ENCODE results near the gene USP37.

USP37 gene

DNA sequence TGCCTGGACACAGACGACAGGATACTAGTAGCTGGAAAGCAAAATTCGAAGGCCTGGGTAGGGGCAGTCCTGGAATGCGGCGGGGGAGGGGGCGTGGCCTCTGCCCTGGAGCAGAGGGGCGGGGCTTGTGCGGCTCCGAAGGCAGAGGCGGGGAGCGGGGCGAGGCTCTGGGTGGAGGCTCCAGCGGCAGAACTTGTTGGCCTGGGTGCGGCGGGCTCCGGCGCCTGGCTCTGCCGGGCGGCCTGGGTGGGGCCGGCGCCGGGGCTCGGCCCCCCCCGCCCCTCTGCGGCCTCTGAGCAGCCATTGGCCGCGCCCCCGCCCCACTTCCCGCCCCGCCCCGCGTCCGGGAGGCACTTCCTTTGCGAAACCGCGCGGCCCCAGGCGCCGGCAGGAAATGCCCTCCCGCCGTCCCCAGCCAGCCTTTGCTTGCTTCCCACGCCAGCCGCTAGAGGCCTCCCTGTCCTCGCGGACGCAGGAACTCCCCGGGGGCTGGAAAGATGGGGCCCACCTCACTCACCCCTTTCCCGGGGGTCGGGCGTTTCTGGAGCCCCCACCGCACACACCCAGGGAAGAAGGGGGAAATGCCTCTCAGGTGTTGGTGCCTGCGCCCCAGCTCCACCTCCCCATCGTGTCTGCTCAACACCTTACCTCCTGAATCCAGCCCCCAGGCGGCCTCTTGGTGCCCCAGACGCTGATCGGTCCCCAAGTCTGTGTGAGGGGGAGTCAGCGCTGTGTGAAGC, 161.8 kb downstream of the USP37 start (continued):
- TF ChIP-seq, protein P1, sequence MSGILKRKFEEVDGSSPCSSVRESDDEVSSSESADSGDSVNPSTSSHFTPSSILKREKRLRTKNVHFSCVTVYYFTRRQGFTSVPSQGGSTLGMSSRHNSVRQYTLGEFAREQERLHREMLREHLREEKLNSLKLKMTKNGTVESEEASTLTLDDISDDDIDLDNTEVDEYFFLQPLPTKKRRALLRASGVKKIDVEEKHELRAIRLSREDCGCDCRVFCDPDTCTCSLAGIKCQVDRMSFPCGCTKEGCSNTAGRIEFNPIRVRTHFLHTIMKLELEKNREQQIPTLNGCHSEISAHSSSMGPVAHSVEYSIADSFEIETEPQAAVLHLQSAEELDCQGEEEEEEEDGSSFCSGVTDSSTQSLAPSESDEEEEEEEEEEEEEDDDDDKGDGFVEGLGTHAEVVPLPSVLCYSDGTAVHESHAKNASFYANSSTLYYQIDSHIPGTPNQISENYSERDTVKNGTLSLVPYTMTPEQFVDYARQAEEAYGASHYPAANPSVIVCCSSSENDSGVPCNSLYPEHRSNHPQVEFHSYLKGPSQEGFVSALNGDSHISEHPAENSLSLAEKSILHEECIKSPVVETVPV (CRISPR knock-in tag; IDR thresholded peaks at IDR 0.05): no peak
- no peak for TF ChIP-seq ZNF565 (CRISPR knock-in tag; conservative IDR thresholded peaks at IDR 0.05; ENCODE audit: low read depth)
- no peak for TF ChIP-seq CSDC2 (CRISPR knock-in tag; IDR thresholded peaks at IDR 0.05)
- TF ChIP-seq GLIS3 (CRISPR knock-in tag; IDR thresholded peaks at IDR 0.05): no peak; the same call in 1 of the 2 replicates
- TF ChIP-seq ESRRG (CRISPR knock-in tag; IDR thresholded peaks at IDR 0.05): no peak
- TF ChIP-seq ZFP3 (CRISPR knock-in tag; IDR thresholded peaks at IDR 0.05): no peak
- peak; percentile 18; the same call in 1 of the 2 replicates for TF ChIP-seq RARB (CRISPR knock-in tag; IDR thresholded peaks at IDR 0.05)

DNA sequence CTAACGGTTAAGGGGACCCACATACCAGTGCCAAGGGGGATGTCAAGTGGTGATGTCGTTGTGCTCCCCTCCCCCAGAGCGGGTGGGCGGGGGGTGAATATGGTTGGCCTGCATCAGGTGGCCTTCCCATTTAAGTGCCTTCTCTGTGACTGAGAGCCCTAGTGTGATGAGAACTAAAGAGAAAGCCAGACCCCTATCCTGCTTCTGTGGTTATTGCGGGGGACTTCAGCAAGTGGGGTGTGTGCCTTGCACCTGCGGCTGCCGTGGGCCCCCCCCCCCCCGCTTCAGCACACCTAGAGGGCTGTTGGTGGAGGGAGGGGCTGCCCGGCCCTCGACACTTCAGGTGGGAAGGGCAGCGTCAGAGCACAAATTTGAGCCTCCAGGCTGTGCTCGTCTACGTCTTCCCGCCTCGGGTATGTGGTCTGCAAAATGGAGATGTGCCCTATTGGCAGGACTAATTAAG, 162.4 kb downstream of the USP37 start:
- TF ChIP-seq, protein P1 (CRISPR knock-in tag; IDR thresholded peaks at IDR 0.05): no peak
- TF ChIP-seq SNAI2 (CRISPR knock-in tag; IDR thresholded peaks at IDR 0.05): no peak
- no peak for TF ChIP-seq ZNF8 (CRISPR knock-in tag; IDR thresholded peaks at IDR 0.05)
- TF ChIP-seq, protein P2, sequence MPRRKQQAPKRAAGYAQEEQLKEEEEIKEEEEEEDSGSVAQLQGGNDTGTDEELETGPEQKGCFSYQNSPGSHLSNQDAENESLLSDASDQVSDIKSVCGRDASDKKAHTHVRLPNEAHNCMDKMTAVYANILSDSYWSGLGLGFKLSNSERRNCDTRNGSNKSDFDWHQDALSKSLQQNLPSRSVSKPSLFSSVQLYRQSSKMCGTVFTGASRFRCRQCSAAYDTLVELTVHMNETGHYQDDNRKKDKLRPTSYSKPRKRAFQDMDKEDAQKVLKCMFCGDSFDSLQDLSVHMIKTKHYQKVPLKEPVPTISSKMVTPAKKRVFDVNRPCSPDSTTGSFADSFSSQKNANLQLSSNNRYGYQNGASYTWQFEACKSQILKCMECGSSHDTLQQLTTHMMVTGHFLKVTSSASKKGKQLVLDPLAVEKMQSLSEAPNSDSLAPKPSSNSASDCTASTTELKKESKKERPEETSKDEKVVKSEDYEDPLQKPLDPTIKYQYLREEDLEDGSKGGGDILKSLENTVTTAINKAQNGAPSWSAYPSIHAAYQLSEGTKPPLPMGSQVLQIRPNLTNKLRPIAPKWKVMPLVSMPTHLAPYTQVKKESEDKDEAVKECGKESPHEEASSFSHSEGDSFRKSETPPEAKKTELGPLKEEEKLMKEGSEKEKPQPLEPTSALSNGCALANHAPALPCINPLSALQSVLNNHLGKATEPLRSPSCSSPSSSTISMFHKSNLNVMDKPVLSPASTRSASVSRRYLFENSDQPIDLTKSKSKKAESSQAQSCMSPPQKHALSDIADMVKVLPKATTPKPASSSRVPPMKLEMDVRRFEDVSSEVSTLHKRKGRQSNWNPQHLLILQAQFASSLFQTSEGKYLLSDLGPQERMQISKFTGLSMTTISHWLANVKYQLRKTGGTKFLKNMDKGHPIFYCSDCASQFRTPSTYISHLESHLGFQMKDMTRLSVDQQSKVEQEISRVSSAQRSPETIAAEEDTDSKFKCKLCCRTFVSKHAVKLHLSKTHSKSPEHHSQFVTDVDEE (CRISPR knock-in tag; IDR thresholded peaks at IDR 0.05): no peak
- TF ChIP-seq ZNF565 (CRISPR knock-in tag; conservative IDR thresholded peaks at IDR 0.05; ENCODE audit: low read depth): no peak
- no peak for TF ChIP-seq CSDC2 (CRISPR knock-in tag; IDR thresholded peaks at IDR 0.05)
- TF ChIP-seq, protein P3, sequence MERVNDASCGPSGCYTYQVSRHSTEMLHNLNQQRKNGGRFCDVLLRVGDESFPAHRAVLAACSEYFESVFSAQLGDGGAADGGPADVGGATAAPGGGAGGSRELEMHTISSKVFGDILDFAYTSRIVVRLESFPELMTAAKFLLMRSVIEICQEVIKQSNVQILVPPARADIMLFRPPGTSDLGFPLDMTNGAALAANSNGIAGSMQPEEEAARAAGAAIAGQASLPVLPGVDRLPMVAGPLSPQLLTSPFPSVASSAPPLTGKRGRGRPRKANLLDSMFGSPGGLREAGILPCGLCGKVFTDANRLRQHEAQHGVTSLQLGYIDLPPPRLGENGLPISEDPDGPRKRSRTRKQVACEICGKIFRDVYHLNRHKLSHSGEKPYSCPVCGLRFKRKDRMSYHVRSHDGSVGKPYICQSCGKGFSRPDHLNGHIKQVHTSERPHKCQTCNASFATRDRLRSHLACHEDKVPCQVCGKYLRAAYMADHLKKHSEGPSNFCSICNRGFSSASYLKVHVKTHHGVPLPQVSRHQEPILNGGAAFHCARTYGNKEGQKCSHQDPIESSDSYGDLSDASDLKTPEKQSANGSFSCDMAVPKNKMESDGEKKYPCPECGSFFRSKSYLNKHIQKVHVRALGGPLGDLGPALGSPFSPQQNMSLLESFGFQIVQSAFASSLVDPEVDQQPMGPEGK (CRISPR knock-in tag; IDR thresholded peaks at IDR 0.05; ENCODE audit: borderline replicate concordance): no peak
- ATAC-seq: peak; percentile 3

DNA sequence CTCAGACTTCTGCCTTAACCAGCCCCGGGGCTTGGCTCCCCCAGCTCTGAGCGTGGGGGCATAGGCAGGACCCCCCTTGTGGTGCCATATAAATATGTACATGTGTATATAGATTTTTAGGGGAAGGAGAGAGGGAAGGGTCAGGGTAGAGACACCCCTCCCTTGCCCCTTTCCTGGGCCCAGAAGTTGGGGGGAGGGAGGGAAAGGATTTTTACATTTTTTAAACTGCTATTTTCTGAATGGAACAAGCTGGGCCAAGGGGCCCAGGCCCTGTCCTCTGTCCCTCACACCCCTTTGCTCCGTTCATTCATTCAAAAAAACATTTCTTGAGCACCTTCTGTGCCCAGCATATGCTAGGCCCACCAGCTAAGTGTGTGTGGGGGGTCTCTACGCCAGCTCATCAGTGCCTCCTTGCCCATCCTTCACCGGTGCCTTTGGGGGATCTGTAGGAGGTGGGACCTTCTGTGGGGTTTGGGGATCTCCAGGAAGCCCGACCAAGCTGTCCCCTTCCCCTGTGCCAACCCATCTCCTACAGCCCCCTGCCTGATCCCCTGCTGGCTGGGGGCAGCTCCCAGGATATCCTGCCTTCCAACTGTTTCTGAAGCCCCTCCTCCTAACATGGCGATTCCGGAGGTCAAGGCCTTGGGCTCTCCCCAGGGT, 162.9 kb downstream of the USP37 start:
- no peak for TF ChIP-seq BACH2 (CRISPR knock-in tag; IDR thresholded peaks at IDR 0.05; ENCODE audit: borderline replicate concordance)
- ATAC-seq: no peak

DNA sequence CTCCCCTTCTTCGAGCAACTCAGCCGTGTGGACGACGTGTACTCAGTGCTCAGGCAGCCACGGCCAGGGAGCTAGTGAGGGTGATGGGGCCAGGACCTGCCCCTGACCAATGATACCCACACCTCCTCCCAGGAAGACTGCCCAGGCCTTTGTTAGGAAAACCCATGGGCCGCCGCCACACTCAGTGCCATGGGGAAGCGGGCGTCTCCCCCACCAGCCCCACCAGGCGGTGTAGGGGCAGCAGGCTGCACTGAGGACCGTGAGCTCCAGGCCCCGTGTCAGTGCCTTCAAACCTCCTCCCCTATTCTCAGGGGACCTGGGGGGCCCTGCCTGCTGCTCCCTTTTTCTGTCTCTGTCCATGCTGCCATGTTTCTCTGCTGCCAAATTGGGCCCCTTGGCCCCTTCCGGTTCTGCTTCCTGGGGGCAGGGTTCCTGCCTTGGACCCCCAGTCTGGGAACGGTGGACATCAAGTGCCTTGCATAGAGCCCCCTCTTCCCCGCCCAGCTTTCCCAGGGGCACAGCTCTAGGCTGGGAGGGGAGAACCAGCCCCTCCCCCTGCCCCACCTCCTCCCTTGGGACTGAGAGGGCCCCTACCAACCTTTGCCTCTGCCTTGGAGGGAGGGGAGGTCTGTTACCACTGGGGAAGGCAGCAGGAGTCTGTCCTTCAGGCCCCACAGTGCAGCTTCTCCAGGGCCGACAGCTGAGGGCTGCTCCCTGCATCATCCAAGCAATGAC, 163.6 kb downstream of the USP37 start:
- ATAC-seq: no peak
- TF ChIP-seq OSR1 (CRISPR knock-in tag; IDR thresholded peaks at IDR 0.05) (no peak), ZC3H10 (CRISPR knock-in tag; IDR thresholded peaks at IDR 0.05) (no peak), TOX (CRISPR knock-in tag; IDR thresholded peaks at IDR 0.05; ENCODE audit: borderline replicate concordance) (no peak), ZFP30 (CRISPR knock-in tag; IDR thresholded peaks at IDR 0.05) (no peak), CSDC2 (CRISPR knock-in tag; IDR thresholded peaks at IDR 0.05) (no peak), TCF4 (CRISPR knock-in tag; IDR thresholded peaks at IDR 0.05; ENCODE audit: borderline replicate concordance) (no peak), ARNTL (CRISPR knock-in tag; IDR thresholded peaks at IDR 0.05; ENCODE audit: borderline replicate concordance, low read depth) (no peak), PPARA (CRISPR knock-in tag; IDR thresholded peaks at IDR 0.05; ENCODE audit: borderline replicate concordance) (no peak), GLIS3 (CRISPR knock-in tag; IDR thresholded peaks at IDR 0.05) (no peak), RARB (CRISPR knock-in tag; IDR thresholded peaks at IDR 0.05) (no peak), ZNF8 (CRISPR knock-in tag; IDR thresholded peaks at IDR 0.05) (no peak), ZNF565 (CRISPR knock-in tag; conservative IDR thresholded peaks at IDR 0.05; ENCODE audit: low read depth) (no peak), ZFP3 (CRISPR knock-in tag; IDR thresholded peaks at IDR 0.05) (no peak), SNAI2 (CRISPR knock-in tag; IDR thresholded peaks at IDR 0.05) (no peak), ZNF70 (CRISPR knock-in tag; IDR thresholded peaks at IDR 0.05) (no peak), BACH2 (CRISPR knock-in tag; IDR thresholded peaks at IDR 0.05; ENCODE audit: borderline replicate concordance) (no peak)
- TF ChIP-seq, protein P1 (CRISPR knock-in tag; IDR thresholded peaks at IDR 0.05): no peak
- TF ChIP-seq, protein P2 (CRISPR knock-in tag; IDR thresholded peaks at IDR 0.05): no peak

All from SK-N-SH treated with all-trans-retinoic acid at 6 μM for 48 hours (cell line).